Heart left ventricle (tissue), 16 donors: ENCODE results near the gene FRMD4B. TPM values are rescaled to one million over a fixed set of nuclear protein-coding genes. Genes with fewer than 3 reads are reported as not detected.

Experiments used
- ATAC-seq, 4 donors: fragments of 200-7000 bp; cut with Tn5 transposase; one replicate each; pipeline ENCODE4 v1.9.1; 2020 to 2022; ENCODE audit warnings: moderate library complexity in 4 of 4, mild to moderate bottlenecking in 3 of 4, moderate number of reproducible peaks in 1 of 4
- DNase-seq, 5 donors: peaks; one replicate each; pipeline ENCODE4 v3.0.0-alpha.2; 2020
- H3K27ac ChIP-seq, 12 donors: fragments of 200-600 bp; sonication (generic) in 4 of 12; one replicate each; pipeline versions ENCODE4 v1.5.0 to v1.8.0; 2016 to 2022; ENCODE audit warnings: mild to moderate bottlenecking in 2 of 12
- H3K27me3 ChIP-seq, 9 donors: fragments of 200-600 bp; sonication (generic) in 2 of 9; one replicate each; pipeline versions ENCODE4 v1.5.1 to v1.8.0; 2016 to 2022; ENCODE audit warnings: mild to moderate bottlenecking in 3 of 9
- H3K36me3 ChIP-seq, 9 donors: fragments of 200-600 bp; sonication (generic) in 2 of 9; one replicate each; pipeline versions ENCODE4 v1.5.0 to v1.8.0; 2018 to 2022; ENCODE audit warnings: mild to moderate bottlenecking in 2 of 9
- H3K4me1 ChIP-seq, 12 donors: fragments of 200-600 bp; sonication (generic) in 4 of 12; one replicate each; pipeline versions ENCODE4 v1.5.0 to v1.8.0; 2016 to 2022; ENCODE audit warnings: mild to moderate bottlenecking in 3 of 12
- H3K4me3 ChIP-seq, 12 donors: fragments of 200-600 bp; sonication (generic) in 4 of 12; one replicate each; pipeline versions ENCODE4 v1.5.0 to v1.8.0; 2017 to 2022; ENCODE audit warnings: mild to moderate bottlenecking in 9 of 12, moderate library complexity in 4 of 12
- H3K9me3 ChIP-seq, 12 donors: fragments of 200-600 bp; sonication (generic) in 4 of 12; one replicate each; pipeline versions ENCODE4 v1.5.0 to v1.8.0; 2016 to 2022; ENCODE audit warnings: mild to moderate bottlenecking in 1 of 12
- CTCF ChIP-seq, 12 donors: fragments of 200-600 bp; sonication (generic) in 4 of 12; IDR thresholded peaks; one replicate each; pipeline versions ENCODE4 v1.5.0 to v1.8.0; 2018 to 2022; ENCODE audit warnings: antibody characterized with exemption in 12 of 12, mild to moderate bottlenecking in 5 of 12
- POLR2A ChIP-seq, 2 donors: fragments of 450-650 bp; IDR thresholded peaks; one replicate each; pipeline ENCODE4 v1.6.1; 2017; ENCODE audit warnings: antibody characterized with exemption in 2 of 2, mild to moderate bottlenecking in 2 of 2, moderate library complexity in 2 of 2
- WGBS, 4 donors: extraction: QIAGEN DNeasy Blood & Tissue Kit in 2 of 4; methylation state at CpG; one replicate each; pipeline versions ENCODE4 v1.1.5 to v1.1.7; 2013 to 2018; 5-methylcytosine and 5-hydroxymethylcytosine counted together
- intact Hi-C, 10 donors: fragments of 100-400 bp; cut with DNase I; formaldehyde crosslinking; loops; one replicate each; pipeline versions ENCODE4 v1.11.1 to v1.14.2; 2022
- polyA plus RNA-seq, 2 donors: library from polyadenylated mRNA; stranded (reverse); fragments of 200-250 nt; gene quantifications; one replicate each; pipeline ENCODE4 v1.2.3, GENCODE V29; 2013
- total RNA-seq, 9 donors: library from RNA; depleted of rRNA in 2 of 9; stranded (reverse); fragments of >200 nt in 2 of 9; fragmentation: NEBNext Ultra II Directional in 3 of 9; extraction: Animal tissue kit (Norgen Biotek cat#: 25700) in 3 of 9; gene quantifications; one replicate each; pipeline versions ENCODE4 v1.1.0 to v1.2.4, GENCODE V29; 2016 to 2023
- donor health status: ischemic (EF 13 %, LVEDD 7.1; RV severe dilation, severe dysfunction).
- donor health status: healthy with polysubstance abuse.
- donor health status: DM: no; HTN: yes; CAD: no.
- donor health status: DM: no; HTN: no; CAD: no.
- donor health status: ischemic (EF 25% LVEDD 6.9; RV normal size, moderate dysfunction).
- donor health status: ischemic (EF 25% LVEDD 5.7; RV mildly dilated, moderate dysfunction).
- donor health status: healthy.
- donor health status: DM: yes; HTN: yes; CAD: no.
- donor health status: ischemic (EF 35%, LVEDD 5.7; RV mildly dilated, moderate dysfunction).
- donor health status: nonischemic (EF 11% LVEDD 7.7; RV severe dilation, severe dysfunction).
- donor health status: DM: yes; HTN: yes; CAD: no.
- donor health status: PGD.
- donor health status: ischemic (EF 29% LVEDD 5.4; RV normal size, mild dysfunction).
- donor health status: nonischemic (EF 23%, LVEDD 6.1; RV moderate dilation, normal function).

Gene FRMD4B
- total and polyA plus RNA-seq, 11 donors = 3.4 to 42.8 (median 10.9) TPM

DNA sequence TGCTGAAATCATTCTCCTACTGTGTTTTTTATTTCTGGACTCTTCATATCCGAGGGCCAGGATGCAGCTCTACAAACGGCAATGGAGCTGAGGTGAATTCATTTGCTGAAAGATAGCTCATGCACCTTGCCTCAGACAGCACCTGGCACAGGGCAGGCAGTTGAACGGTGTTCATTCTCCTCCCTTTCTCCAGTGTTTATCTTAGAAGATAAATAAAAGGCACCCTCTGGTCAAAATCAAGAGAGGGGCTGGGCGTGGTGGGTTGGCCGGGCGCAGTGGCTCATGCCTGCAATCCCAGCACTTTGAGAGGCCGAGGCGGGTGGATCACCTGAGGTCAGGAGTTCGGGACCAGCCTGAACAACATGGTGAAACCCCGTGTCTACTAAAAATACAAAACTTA, 184.2 kb downstream of the FRMD4B start:
- Histone ChIP-seq H3K27ac (no peak overlapping the region), H3K36me3 (peaks cover 0 to 29% (median 12%) of the 10 kb centered on the region in 9 donors), H3K4me1 (peaks cover 0 to 32% (median 11%) of the 10 kb centered on the region in 12 donors), H3K9me3 (no peaks in the 10 kb centered on the region), H3K27me3 (no peaks in the 10 kb centered on the region), H3K4me3 (no peak overlapping the region)
- TF ChIP-seq POLR2A (IDR thresholded peaks at IDR 0.05) (no peak), CTCF (IDR thresholded peaks at IDR 0.05) (no peak)
- 81 to 87% (median 84%) methylated on average over 10 of the region's 10 CpGs for WGBS, 4 donors
- intact Hi-C loops = loop anchor here in 2 of 10 donors (5.0 to 10.0 kb wide), 2 partner anchors 41 to 53 kb away; no protein-coding TSS in a partner anchor
- ATAC-seq (no peak), DNase-seq (no peak)

GRCh38 chr3:69200384-69201068, 185.4 kb downstream of the FRMD4B start:
- WGBS, 4 donors = 32 to 44% (median 35%) methylated on average over 10 of the region's 10 CpGs
- ATAC-seq (peak; percentile 65 to 79 (median 78)), DNase-seq (peak in 2 of 5 donors; percentile 18 to 39)
- Histone ChIP-seq H3K4me1 (peaks cover 0 to 32% (median 11%) of the 10 kb centered on the region in 12 donors), H3K36me3 (peaks cover 0 to 38% (median 23%) of the 10 kb centered on the region in 9 donors), H3K9me3 (no peaks in the 10 kb centered on the region), H3K27ac (peak overlapping the region in 10 of 12 donors; percentile 8 to 67 (median 52)), H3K27me3 (no peaks in the 10 kb centered on the region), H3K4me3 (peak overlapping the region in 10 of 12 donors; percentile 5 to 51 (median 40))
- TF ChIP-seq CTCF (IDR thresholded peaks at IDR 0.05) = no peak
- no peak for TF ChIP-seq POLR2A (IDR thresholded peaks at IDR 0.05)
- intact Hi-C loops = loop anchor here in 2 of 10 donors (5.0 to 10.0 kb wide), 2 partner anchors 42 to 54 kb away; no protein-coding TSS in a partner anchor

GRCh38 chr3:69199942-69200341, 185.9 kb downstream of the FRMD4B start:
- 63 to 69% (median 66%) methylated on average over 6 of the region's 6 CpGs for WGBS, 4 donors
- Histone ChIP-seq H3K4me3 (peak overlapping the region in 10 of 12 donors; percentile 15 to 51 (median 40)), H3K36me3 (peaks cover 0 to 43% (median 29%) of the 10 kb centered on the region in 9 donors), H3K27me3 (no peaks in the 10 kb centered on the region), H3K27ac (peak overlapping the region in 9 of 12 donors; percentile 8 to 67 (median 48)), H3K9me3 (no peaks in the 10 kb centered on the region), H3K4me1 (peaks cover 0 to 31% (median 11%) of the 10 kb centered on the region in 12 donors)
- ATAC-seq = no peak
- TF ChIP-seq CTCF (IDR thresholded peaks at IDR 0.05) (no peak), POLR2A (IDR thresholded peaks at IDR 0.05) (no peak)
- intact Hi-C loops = loop anchor here in 2 of 10 donors (5.0 to 10.0 kb wide), 2 partner anchors 42 to 55 kb away; no protein-coding TSS in a partner anchor
- DNase-seq = no peak

DNA sequence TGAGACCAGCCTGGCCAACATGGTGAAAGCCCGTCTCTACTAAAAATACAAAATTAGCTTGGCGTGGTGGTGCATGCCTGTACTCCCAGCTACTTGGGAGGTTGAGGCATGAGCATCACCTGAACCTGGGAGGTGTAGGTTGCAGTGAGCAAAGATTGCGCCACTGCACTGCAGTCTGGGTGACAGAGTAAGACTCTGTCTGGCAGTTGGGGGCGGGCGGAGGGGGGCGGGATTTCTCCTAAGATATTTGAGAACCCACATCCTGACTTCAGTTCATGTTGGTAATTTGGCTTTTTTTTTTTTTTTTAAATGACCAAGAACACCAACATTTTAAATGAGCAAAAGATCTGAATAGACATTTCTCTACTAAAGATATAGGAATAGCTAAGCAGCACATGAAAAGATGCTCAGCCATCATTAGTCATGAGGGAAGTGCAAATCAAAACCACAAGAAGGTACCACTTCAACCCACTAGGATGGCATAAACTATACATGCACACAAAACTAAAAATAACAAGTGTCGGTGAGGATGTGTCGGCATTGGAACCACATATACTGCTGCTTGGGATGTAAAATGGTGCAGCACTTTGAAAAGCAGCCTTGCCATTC, 187.9 kb downstream of the FRMD4B start:
- Histone ChIP-seq H3K4me3 (peak overlapping the region in 1 of 12 donors; percentile 47), H3K36me3 (peaks cover 0 to 60% (median 48%) of the 10 kb centered on the region in 9 donors), H3K4me1 (peaks cover 0 to 21% (median 8%) of the 10 kb centered on the region in 12 donors), H3K27ac (no peak overlapping the region), H3K9me3 (no peaks in the 10 kb centered on the region), H3K27me3 (no peaks in the 10 kb centered on the region)
- DNase-seq (no peak), ATAC-seq (no peak)
- intact Hi-C loops = no loop called here
- no peak for TF ChIP-seq CTCF (IDR thresholded peaks at IDR 0.05)
- TF ChIP-seq POLR2A (IDR thresholded peaks at IDR 0.05) = no peak
- 89 to 95% (median 92%) methylated on average over 8 of the region's 8 CpGs for WGBS, 4 donors
